Esophagus muscularis mucosa (tissue), 4 donors: ENCODE results near the gene NBL1. TPM values are rescaled to one million over a fixed set of nuclear protein-coding genes. Genes with fewer than 3 reads are reported as not detected.
A peak's percentile ranks its signal among the peaks of the same experiment; 100 is the strongest.

ENCODE experiments used
- DNase-seq: peaks from one replicate; pipeline ENCODE4 v3.0.0-alpha.2; 2017; ENCODE audit errors: extremely low spot score
- H3K27ac ChIP-seq, 4 donors: fragments of 200-600 bp; sonication (generic); replicated peaks in 1 of 4; 1 replicate in 3 of 4; 2 replicates in 1 of 4; pipeline ENCODE4 v1.5.1; 2016 to 2019; ENCODE audit warnings: mild to moderate bottlenecking in 1 of 4
- H3K27me3 ChIP-seq, 4 donors: fragments of 200-600 bp; sonication (generic); one replicate each; pipeline versions ENCODE4 v1.5.1 to v1.6.0; 2016 to 2019
- H3K36me3 ChIP-seq, 4 donors: fragments of 200-600 bp; sonication (generic); one replicate each; pipeline ENCODE4 v1.5.1; 2016 to 2019
- H3K4me1 ChIP-seq, 4 donors: fragments of 200-600 bp; sonication (generic); one replicate each; pipeline ENCODE4 v1.5.1; 2016 to 2019
- H3K4me3 ChIP-seq, 4 donors: fragments of 200-600 bp; sonication (generic); 1 replicate in 2 of 4; 2 replicates in 2 of 4; pipeline ENCODE4 v1.5.1; 2016 to 2019; ENCODE audit warnings: mild to moderate bottlenecking in 4 of 4, moderate library complexity in 1 of 4
- H3K9me3 ChIP-seq, 4 donors: fragments of 200-600 bp; sonication (generic); 1 replicate in 3 of 4; 2 replicates in 1 of 4; pipeline ENCODE4 v1.5.1; 2016 to 2019
- CTCF ChIP-seq, 3 experiments: fragments of 200-600 bp in 2 of 3; fragments of 450-650 bp in 1 of 3; sonication (generic) in 2 of 3; IDR thresholded peaks; one replicate each; pipeline ENCODE4 v1.5.1; 2017 to 2019; ENCODE audit warnings: antibody characterized with exemption in 3 of 3, mild to moderate bottlenecking in 2 of 3, moderate library complexity in 1 of 3
- EP300 ChIP-seq: sonication (generic); formaldehyde crosslinking; IDR thresholded peaks from one replicate; pipeline ENCODE4 v1.6.1; 2017; ENCODE audit warnings: antibody characterized with exemption
- POLR2A ChIP-seq: fragments of 450-650 bp; IDR thresholded peaks from one replicate; pipeline ENCODE4 v1.6.1; 2017; ENCODE audit warnings: antibody characterized with exemption, moderate library complexity, mild to moderate bottlenecking, low read depth
- POLR2AphosphoS5 ChIP-seq, 2 donors: sonication (generic); formaldehyde crosslinking; IDR thresholded peaks; one replicate each; pipeline ENCODE4 v1.6.1; 2017; ENCODE audit warnings: antibody characterized with exemption in 2 of 2
- WGBS: methylation state at CpG from one replicate; pipeline ENCODE4 v1.1.5; 2018; 5-methylcytosine and 5-hydroxymethylcytosine counted together
- intact Hi-C: fragments of 100-400 bp; cut with DNase I; formaldehyde crosslinking; loops from one replicate; pipeline ENCODE4 v1.15.1; 2023
- total RNA-seq, 4 donors: library from RNA; depleted of rRNA; stranded (reverse); fragments of >200 nt; gene quantifications; one replicate each; pipeline versions ENCODE4 v1.1.0 to v1.2.1, GENCODE V29; 2016

NBL1 gene
- total RNA-seq, 4 donors from 2014 or later, result 194 to 469 (median 307) TPM

- peak; percentile 11 to 31 for TF ChIP-seq POLR2AphosphoS5 (IDR thresholded peaks at IDR 0.05)
- peak; percentile 41 to 64 (median 47) for TF ChIP-seq CTCF (IDR thresholded peaks at IDR 0.05)
- no peak for TF ChIP-seq POLR2A
- TF ChIP-seq EP300, result no peak
- no peak for DNase-seq
- WGBS, result 69% methylated on average over 4 of the region's 11 CpGs
- H3K36me3 ChIP-seq, result peaks cover 0 to 9% (median 0%) of the 10 kb centered on the region in 4 donors
- no peaks in the 10 kb centered on the region for H3K27me3 ChIP-seq
- peak overlapping the region; percentile 97 to 99 (median 98) for H3K27ac ChIP-seq
- H3K4me3 ChIP-seq, result peak overlapping the region; percentile 70 to 94 (median 92)
- peaks cover 71 to 85% (median 83%) of the 10 kb centered on the region in 4 donors for H3K4me1 ChIP-seq
- intact Hi-C loops, result loop anchor here (5.0 kb wide), 1 partner anchor 51 kb away; a partner anchor contains a TSS
- H3K9me3 ChIP-seq, result no peaks in the 10 kb centered on the region
Observed at GRCh38 chr1:19648689-19649088, 4.6 kb downstream of the NBL1 start.

GRCh38 chr1:19650416-19651140 is 6.5 kb downstream of the NBL1 start:
- Histone ChIP-seq H3K27me3 (no peaks in the 10 kb centered on the region), H3K4me1 (peaks cover 74 to 99% (median 98%) of the 10 kb centered on the region in 4 donors), H3K9me3 (no peaks in the 10 kb centered on the region), H3K4me3 (peak overlapping the region; percentile 1 to 25 (median 6)), H3K36me3 (peaks cover 0 to 18% (median 15%) of the 10 kb centered on the region in 4 donors), H3K27ac (peak overlapping the region; percentile 97 to 99 (median 98))
- TF ChIP-seq EP300 (no peak), POLR2AphosphoS5 (IDR thresholded peaks at IDR 0.05) (peak; percentile 37 to 48), CTCF (IDR thresholded peaks at IDR 0.05) (no peak), POLR2A (no peak)
- 15% methylated on average over 12 of the region's 12 CpGs for WGBS
- no peak for DNase-seq
- intact Hi-C loops, result loop anchor here (2.0 kb wide), 2 partner anchors 258 to 306 kb away; no protein-coding TSS in a partner anchor

- no peak for DNase-seq
- WGBS, result 17% methylated on average over 11 of the region's 11 CpGs
Observed at GRCh38 chr1:19651141-19651737, 7.1 kb downstream of the NBL1 start.

GRCh38 chr1:19654386-19654785 is 10.3 kb downstream of the NBL1 start:
- no peak for DNase-seq
- Histone ChIP-seq H3K9me3 (no peaks in the 10 kb centered on the region), H3K4me1 (peaks cover 43 to 81% (median 72%) of the 10 kb centered on the region in 4 donors), H3K4me3 (no peak overlapping the region), H3K27me3 (no peaks in the 10 kb centered on the region), H3K36me3 (peaks cover 0 to 51% (median 48%) of the 10 kb centered on the region in 4 donors), H3K27ac (peak overlapping the region; percentile 97 to 99 (median 98))
- intact Hi-C loops, result no loop called here
- no peak for TF ChIP-seq POLR2A
- no peak for TF ChIP-seq POLR2AphosphoS5 (IDR thresholded peaks at IDR 0.05)
- TF ChIP-seq EP300, result no peak
- no peak for TF ChIP-seq CTCF (IDR thresholded peaks at IDR 0.05)
- 56% methylated on average over 5 of the region's 5 CpGs for WGBS

More at GRCh38 chr1:19651141-19651737, 7.1 kb downstream of the NBL1 start:
- Histone ChIP-seq H3K4me3 (peak overlapping the region; percentile 1 to 25 (median 6)), H3K4me1 (peaks cover 74 to 99% (median 97%) of the 10 kb centered on the region in 4 donors), H3K27me3 (no peaks in the 10 kb centered on the region), H3K36me3 (peaks cover 0 to 25% (median 21%) of the 10 kb centered on the region in 4 donors), H3K27ac (peak overlapping the region; percentile 97 to 99 (median 98)), H3K9me3 (no peaks in the 10 kb centered on the region)
- TF ChIP-seq CTCF (IDR thresholded peaks at IDR 0.05) (peak; percentile 58 to 71 (median 71)), EP300 (no peak), POLR2A (no peak), POLR2AphosphoS5 (IDR thresholded peaks at IDR 0.05) (peak in 1 of 2 donors; percentile 34)
- intact Hi-C loops, result loop anchor here (2.0 kb wide), 2 partner anchors 258 to 306 kb away; no protein-coding TSS in a partner anchor
